GM12891 (cell line): ENCODE data around the gene ARIH2.

Experiments
- PAX5 ChIP-seq: IDR thresholded peaks from 2 replicates; pipeline ENCODE4 v1.6.1; 2011; ENCODE audit warnings: low read length, moderate library complexity, mild to moderate bottlenecking; ENCODE audit not compliant: insufficient read depth, severe bottlenecking
- POLR2A ChIP-seq: IDR thresholded peaks from 2 replicates; pipeline ENCODE4 v1.6.1; 2011; ENCODE audit warnings: low read depth, low read length, control low read depth
- POLR2AphosphoS5 ChIP-seq: IDR thresholded peaks from 2 replicates; pipeline ENCODE4 v1.6.1; 2011; ENCODE audit warnings: low read depth, low read length, control low read depth
- SPI1 ChIP-seq: IDR thresholded peaks from 2 replicates; pipeline ENCODE4 v1.6.1; 2011; ENCODE audit warnings: low read depth, low read length, control low read depth
- TAF1 ChIP-seq: IDR thresholded peaks from 2 replicates; pipeline ENCODE4 v1.6.1; 2011; ENCODE audit warnings: low read depth, low read length, control low read depth

DNA sequence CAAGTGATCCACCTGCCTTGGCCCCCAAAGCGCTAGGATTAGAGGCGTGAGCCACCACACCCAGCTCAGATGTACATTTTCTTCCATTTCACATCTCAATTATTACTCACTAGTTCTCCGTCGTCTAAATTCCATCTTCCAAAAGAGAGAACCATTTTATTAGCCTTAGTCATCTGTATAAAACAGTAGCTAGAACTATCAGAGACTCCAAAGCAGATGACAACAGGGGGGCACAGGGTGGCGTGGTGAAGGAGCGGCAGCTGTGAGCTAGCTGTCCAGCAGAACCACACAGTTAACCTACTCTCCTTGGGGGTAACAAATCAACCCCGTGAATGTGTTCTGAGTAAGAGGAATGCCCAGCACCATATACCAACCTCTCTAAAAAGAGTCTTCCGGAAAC is 27.0 kb upstream of the ARIH2 start:
- no peak for TF ChIP-seq POLR2AphosphoS5
- TF ChIP-seq POLR2A, result no peak
- TF ChIP-seq SPI1, result no peak
- no peak for TF ChIP-seq TAF1
- TF ChIP-seq PAX5, result no peak
